NCI-H1930 (cell line): ENCODE data around the gene PIF1.
"Not testable (repeated sequence)": the region's sequence is repeated elsewhere in the genome, so short reads cannot be mapped to it uniquely, and the experiment has no call there.

ENCODE experiments used
- DNase-seq, 2 experiments: peaks; one replicate each; lab custom pipeline; 2025; lab: John Stamatoyannopoulos, UW

The PIF1 gene

DNA sequence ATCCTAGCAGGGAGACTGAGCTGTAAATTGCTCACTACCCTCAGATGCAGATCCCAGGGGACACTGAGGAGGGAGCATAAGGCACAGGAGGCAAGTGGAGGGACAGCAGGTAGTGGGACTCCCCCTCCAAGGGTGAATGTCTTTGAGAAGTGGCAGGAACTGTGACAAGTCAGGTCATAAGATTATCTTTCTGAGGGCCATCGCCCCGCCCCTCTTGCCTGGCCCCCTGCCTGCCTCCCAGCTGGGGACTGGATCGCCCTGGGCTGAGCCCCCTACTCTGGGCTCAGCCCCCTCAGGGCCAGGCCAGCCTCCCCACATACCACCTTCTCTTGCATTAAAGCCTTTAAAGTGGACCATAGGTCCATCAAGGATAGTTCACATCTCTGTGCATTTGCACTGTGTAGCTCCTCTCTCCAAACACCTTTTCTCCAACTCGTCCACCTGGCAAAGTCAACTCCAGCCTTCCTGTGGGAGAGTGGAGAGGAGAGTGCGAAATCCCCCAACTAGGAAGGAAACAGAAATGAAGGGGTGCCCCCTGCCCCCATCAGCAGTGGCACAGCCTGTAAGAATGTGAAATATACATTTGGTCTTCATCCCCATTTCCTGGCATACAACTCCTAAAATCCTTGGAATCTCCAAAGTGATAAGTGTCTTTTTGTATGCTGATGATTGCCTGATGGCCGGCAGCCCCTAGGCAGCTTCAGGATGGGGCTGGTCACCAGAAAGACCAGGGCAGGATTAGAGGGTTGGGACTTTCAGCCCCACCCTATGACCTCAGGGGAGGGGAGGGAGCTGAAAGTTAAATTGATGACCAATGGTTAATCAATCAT is 14.7 kb downstream of the PIF1 start:
- no peak for DNase-seq

- peak; percentile 20 to 58 for DNase-seq
Observed at GRCh38 chr15:64809649-64810496, 15.6 kb downstream of the PIF1 start.

DNA sequence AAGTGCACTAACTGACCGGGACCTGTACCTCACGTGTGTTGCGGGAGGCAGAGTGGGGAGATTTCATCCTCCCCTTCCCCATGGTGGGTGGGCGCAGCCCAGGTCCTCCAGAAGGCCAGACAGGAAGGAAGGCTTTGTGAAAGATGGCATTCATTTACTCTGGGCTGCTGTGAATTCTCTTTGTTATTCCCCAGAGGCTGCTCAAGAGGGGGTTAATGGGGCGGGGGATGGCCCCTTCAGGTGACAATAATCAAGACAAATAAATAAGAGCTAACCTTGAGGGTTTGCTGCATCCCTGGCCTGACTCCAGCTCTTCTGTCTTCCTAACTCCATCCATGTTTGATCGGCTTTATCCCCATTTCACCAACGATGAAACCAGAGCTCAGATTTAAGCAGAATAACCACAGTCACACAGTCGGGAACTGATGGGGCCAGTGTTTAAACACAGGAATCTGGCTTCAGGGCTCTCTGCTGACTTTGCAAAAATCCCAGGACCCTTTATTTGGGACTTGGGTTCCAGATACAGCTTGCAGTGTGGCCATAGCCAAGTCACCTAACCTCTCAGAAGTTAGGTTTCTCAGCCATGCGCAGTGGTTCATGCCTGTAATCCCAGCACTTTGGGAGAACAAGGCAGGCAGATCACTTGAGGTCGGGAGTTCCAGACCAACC is 16.5 kb downstream of the PIF1 start:
- DNase-seq, result no peak

- no peak for DNase-seq
Observed at GRCh38 chr15:64807751-64808222, 17.7 kb downstream of the PIF1 start.

DNA sequence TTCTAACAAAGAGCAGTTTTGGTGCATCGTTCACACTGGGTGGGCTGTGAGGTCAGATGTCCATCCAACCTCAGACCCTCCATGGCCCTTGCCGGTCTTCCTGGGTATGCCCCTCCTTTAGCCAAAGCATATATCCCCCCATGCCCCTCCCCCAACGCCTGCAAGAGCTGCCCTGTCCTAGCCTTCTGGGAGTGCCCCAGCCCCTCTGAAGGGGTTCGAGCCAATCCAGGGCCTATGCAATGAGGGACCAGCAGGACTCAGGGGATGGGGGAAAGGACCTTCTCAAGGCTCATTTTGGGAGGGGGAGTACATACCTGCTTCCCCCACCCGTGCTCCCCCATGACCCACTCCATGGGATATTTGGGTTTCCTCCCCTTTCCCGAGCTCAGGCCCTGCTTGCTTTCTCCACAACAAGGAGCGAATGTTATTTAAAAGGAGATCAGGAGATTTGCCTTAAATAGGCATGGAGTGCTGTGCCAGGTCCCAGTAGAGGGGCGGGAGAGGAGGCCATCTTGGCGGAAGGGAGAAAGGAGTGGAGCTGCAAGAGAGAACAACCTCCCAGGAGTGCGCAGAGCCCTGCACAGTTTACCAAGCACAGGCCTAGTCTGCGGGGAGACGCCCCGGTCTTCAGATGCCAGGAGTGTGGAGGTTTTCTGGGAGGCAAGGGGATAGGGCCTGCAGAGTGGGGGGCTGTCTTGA is 18.2 kb downstream of the PIF1 start:
- no peak for DNase-seq

- DNase-seq, result no peak
Observed at GRCh38 chr15:64806509-64806908, 18.9 kb downstream of the PIF1 start.

DNA sequence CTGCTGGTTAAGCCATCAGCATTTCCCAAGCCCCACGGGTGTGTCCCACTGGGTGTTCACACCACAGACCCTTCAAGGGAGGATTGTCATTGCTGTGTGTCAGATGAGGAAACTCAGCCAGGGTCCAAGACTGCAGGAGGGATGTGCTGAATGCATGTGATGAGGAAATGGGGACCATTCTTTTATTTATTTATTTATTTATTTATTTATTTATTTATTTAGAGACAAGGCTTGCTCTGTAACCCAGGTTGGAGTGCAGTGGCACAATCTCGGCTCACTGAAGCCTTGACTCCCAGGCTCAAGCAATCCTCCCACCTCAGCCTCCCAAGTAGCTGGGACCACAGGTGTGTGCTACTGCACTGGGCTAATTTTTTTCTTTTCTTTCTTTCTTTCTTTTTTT is 20.8 kb downstream of the PIF1 start:
- no peak for DNase-seq

DNA sequence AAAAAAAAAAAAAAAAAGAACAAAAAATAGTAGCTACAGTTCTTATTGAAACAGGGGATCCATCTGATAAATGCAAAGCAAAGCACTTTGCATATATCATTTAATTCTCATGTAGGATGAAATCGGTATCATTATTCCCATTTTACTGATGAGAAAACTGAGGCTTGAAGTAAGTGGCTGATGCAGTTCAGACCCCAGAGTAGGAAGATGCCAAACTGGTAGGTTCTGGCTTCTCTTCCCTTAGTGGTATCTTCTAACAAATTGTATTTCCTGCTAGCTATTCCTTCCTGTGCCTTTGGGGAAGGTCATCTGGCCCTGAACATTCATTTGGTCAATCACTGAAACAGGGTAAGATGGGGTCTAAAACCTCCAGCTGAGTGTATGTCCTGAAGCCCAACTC is 21.9 kb downstream of the PIF1 start:
- no peak for DNase-seq

- DNase-seq, result no peak
Observed at GRCh38 chr15:64800476-64800875, 25.0 kb downstream of the PIF1 start.

GRCh38 chr15:64798905-64799304 is 26.5 kb downstream of the PIF1 start:
- DNase-seq, result not testable (repeated sequence)

GRCh38 chr15:64795921-64796320 is 29.5 kb downstream of the PIF1 start:
- DNase-seq, result not testable (repeated sequence)

- DNase-seq, result not testable (repeated sequence)
Observed at GRCh38 chr15:64795299-64795698, 30.1 kb downstream of the PIF1 start.

DNA sequence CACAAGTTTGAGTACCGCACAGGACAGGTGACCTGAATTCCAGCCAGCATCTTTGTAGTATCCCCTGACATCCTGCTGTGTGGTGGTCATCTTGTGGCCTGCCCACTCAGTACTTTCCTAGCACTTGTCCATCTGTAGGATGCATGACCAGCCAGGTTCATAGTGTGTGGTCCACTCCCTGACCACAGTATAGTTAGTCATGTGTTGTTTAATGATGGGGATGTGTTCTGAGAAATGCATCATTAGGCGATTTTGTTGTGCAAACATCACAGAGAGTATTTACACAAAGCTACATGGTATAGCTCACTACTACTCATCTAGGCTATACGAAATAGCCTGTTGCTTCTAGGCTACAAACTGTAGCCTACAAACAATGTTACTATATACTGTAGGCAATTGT is 33.2 kb downstream of the PIF1 start:
- DNase-seq, result no peak

DNA sequence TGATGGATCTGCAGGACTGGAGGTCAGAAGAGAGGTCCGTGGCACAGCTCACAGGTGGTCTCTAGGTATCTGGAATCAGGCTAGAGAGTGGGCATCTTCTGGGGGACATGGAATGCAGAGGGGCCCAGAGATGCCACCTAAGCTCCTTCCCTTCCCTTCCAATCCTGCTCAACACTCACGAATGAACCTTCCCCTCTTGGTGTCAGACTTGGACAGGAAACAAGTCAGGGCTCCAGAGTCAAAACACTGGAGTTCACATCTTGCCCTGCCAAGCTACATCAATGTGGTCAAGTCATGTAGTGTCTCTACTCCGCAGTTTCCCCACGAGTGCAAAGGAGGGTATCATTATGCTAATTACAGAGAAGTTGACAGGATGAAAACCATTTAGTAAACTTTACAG is 34.0 kb downstream of the PIF1 start:
- no peak for DNase-seq

DNA sequence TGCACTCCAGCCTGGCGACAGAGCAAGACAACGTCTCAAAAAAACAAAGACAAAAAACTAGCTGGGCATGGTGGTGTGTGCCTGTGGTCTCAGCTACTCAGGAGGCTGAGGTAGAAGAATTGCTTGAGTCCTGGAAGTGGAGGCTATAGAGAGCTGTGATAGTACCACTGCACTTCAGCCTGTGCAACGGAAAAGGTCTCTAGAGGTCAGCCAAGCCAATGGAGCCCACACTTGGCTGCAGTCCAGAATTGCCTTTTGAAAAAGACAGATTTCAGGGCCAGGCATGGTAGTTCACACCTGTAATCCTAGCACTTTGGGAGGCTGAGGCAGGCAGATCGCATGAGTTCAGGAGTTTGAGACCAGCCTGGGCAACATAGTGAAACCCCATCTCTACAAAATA is 41.7 kb downstream of the PIF1 start:
- no peak for DNase-seq

DNA sequence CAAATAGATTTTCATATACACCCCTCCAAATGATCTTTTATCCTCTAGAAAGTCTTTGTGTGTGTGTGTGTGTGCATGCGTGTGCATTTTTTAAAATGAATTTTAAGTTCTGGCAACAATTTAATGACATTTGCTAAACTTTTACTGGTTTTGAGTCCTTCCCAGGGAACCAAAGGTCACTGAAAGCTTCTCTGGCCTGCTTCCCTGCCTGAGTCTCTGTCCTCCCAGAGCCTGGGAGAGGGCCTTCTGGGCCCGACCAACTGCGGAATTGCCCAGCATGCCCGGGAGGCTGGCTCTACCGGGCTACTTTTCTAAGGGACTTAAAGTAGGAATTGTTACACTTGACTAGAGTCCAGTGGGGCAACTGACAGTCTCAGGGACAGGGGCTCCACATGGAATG is 42.7 kb downstream of the PIF1 start:
- DNase-seq, result no peak

DNA sequence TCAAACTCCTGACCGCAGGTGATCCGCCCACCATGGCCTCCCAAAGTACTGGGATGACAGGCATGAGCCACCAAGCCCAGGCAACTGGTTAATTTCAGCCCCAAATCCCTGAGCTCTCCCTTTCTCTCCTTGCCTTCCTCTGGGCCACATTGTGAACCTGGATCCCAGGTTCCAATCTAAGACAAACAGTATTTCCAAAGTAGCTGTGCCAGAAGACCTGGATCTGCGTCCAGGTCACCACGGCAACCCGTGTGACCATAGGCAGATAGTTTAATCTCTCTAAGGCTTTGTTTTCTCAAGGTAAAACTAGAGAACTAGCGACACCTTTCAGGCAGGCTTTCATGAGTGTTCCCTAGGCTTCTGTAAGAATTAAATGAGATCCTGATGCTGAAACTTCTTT is 44.1 kb downstream of the PIF1 start:
- DNase-seq, result no peak

- no peak for DNase-seq
Observed at GRCh38 chr15:64780600-64781156, 44.8 kb downstream of the PIF1 start.

GRCh38 chr15:64779630-64780029 is 45.8 kb downstream of the PIF1 start:
- no peak for DNase-seq

GRCh38 chr15:64779024-64779423 is 46.4 kb downstream of the PIF1 start:
- no peak for DNase-seq

- no peak for DNase-seq
Observed at GRCh38 chr15:64776402-64776786, 49.1 kb downstream of the PIF1 start.
